Activated CD4-positive, alpha-beta T cell treated with anti-CD3 and anti-CD28 coated beads, Interleukin-2, amount 50 U/mL, for 24 hours (primary cell): ENCODE results near the gene DHX29.

Experiments
- DNase-seq, 2 donors: peaks; one replicate each; pipeline ENCODE4 v3.0.0-alpha.2; 2020; ENCODE audit warnings: low read depth in 1 of 2, low spot score in 1 of 2

Gene DHX29

DNA sequence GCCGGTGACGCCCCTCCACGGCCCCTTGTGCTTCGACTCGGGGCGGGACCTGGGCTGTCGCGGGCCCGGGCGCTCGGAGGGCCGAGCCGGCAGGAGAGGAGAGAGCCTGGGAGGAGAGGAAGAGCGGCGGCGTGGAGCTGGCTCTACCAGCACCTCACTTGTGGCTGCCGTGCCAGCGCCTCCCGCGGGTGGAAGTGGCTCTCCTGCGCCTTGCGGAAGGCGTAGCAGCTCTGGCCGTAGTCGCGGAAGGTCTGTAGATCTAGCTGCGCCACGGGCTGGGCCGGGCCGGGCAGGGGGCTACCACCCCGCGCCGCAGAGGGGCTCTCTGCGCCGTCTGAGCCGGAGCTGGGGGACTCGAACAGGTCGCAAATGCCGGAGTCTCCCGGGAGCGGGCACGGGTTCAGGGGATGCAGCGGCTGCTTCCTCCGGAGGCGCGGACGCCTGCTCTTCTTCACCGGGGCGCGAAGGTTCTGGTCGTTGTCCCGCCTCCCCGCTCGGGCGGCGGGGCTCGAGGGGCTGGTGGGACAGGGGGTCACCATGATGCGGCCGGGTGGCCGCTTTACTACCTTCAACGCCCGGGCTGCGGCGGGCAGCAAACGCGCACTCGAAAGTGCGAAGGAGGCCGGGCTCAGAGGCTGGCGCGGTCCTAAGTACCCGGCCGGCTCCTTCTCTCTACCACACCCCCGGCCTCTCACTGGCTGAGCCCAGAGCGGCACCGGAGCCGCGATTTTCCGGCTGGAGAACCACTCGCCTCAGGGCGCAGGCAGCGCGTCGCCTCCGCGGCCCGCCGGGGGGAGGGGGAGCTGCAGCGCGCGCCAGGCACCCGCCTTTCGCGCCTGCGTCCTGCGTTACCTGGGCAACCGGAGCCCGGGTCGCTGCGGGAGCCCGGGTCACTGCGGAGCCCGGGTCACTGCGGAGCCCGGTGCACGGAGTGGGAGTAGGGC is 74.2 kb downstream of the DHX29 start, which contains the start of gene CCNO:
Gene CCNO (minus strand): TSS at position 624 of the 944 bp plus-strand sequence. CDS start 85 bp downstream, at position 539.
- DNase-seq = peak in 1 of 2 donors; percentile 52

DNA sequence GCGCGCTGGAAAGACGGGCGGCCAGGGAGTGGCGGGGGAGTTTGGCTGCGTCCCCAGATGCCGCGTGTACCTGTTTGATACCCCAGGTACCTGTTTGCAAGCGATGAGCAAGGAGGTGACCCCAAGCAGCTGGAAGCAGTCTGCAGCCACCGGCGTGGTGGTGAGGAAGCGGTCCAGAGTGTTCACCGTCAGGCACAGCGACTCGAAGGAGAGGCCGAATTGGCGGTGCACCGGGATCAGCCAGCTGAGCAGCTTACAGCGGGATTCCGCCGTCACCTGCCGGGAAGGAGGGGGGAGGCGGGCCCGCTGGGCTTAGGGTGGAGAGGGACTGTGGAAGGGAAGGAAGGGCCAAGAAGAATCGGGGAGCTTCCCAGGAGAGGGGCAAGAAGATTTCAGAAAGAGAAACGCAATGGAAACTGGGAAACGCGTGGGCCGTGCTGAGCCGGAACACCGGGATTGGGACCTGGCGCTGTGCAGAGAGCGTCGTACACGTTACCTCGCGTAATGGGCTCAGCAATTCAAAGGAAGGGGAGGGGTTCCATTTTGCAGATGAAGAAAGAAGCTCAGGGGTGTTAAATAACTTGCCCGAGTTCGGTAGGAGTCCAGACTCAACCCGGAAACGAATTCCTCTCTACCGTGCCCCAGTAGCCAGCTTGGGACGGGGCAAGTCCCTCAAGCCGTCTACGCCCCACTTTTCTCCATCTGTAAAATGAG is 75.1 kb downstream of the DHX29 start:
- no peak for DNase-seq

DNA sequence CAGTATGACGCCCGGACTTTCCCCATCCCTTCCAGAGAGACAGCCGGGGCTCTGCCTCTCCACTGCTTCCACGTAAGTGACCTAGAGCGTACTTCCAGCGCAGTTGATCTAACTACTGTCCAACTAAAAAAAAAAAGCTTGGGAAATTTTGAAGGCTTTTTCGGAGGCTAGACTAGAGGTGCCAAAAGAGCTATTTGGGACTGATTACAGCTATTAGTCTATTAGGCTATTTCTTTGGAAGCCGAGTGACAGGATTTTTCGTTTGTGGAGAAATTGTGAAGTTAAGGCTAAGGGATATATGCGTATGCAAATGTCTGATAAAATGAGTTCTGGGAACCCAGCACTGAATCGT is 75.6 kb downstream of the DHX29 start:
- no peak for DNase-seq

- no peak for DNase-seq
Observed at GRCh38 chr5:55231029-55231918, 76.2 kb downstream of the DHX29 start.

- DNase-seq = no peak
Observed at GRCh38 chr5:55230086-55230629, 77.3 kb downstream of the DHX29 start.

GRCh38 chr5:55227664-55228430 is 79.6 kb downstream of the DHX29 start:
- DNase-seq = no peak

DNA sequence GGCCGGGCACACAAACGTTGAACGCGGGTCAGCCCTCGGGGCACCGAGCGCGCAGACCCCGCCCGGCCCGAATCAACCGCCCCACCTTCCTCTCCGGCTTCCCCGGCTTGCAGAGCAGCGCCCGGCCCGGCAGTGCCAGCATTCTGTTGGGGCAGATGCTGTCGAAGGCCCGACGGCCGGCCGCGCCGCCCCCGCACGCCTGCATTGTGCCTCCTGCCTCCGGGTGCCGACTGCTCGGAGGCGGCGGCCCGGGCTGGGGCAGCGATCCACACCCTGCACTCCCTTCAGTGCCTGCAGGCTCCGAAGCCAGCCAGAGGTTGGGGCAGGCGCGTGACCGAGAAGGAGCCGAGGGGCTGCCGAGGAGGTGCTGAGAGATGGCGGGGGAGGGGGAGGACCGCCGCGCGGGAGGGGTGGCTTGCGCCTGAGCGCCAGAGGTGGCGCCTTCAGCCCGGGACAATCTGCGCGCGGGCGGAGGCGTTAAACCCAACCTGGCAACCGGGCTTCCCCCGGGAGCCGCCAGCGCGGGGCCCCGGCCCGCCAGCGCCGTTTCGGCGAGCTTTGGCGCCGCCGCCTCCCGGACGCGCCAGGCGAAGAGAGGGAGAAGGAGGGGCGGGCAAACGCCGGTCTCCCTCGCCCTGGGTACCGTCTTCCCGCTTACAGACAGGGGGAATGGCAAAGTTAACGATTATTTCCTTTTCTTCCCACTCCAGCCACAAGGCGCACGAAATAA is 80.4 kb downstream of the DHX29 start, which contains the start of gene MCIDAS:
Gene MCIDAS (minus strand): TSS at position 382 of the 730 bp plus-strand sequence. CDS start 177 bp downstream, at position 205.
- peak in 1 of 2 donors; percentile 49 for DNase-seq

DNA sequence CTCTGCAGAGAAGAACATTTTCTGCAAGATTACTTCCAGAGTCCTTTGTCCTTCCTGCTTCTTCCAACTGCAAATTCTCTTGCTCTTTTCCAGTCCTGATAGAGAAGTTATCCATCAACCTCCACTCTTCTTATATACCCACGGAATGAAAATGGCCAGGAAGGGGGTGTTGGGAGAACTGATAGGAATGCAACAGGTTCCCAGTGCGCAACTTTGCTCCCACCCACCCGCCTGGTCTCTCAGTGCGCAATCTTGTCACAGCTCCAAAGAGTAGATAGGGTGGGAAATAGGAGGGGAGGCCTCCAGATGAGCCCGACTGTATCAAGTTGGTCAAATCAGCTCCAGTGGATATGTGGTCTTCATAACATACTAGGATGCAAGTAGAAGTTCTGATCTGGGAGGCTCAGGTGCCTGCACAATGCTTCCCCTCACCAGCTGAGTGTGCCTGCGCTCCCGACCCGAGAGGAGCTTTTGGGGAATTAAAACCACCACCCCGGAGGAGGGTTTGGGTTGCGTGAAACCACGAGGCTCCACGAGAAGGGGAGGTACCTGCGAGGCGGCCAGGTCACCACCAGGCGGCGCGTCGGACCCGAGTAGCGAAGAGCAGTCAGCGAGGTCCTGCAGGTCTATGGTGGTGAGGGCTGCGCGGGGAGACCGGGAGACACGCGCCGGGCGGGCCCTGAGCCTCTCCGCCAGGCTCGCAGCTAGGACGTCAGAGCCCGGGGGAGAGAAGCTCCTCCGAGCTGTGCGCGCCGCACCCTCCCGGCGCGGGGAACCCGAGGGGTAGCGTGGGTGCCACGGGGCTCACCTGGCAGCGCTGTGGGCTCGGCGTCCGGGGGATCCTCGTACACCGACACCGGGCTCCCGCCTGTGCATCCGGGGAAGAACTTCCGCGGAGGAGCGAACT is 81.2 kb downstream of the DHX29 start:
- DNase-seq = peak in 1 of 2 donors; percentile 40

DNA sequence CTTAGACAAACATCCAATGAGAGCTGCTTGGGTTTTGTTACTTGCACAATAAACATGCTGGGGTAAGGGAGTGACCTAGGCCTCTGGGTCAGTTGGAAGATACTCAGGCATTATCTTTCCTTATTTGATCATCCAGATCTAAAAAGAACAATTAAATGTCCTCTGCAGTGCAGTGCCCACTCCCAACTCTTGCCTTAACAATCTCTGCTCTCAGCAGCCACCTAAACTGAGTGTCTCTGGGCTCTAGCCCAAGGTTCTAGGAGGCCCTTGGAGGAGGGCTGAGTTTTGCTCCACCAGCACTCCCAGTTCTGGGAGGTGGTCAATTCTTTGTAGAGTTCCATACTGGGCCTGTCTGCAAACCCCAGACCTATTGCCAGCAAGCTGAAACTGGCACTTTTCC is 82.1 kb downstream of the DHX29 start:
- no peak for DNase-seq

GRCh38 chr5:55223812-55224240 is 83.7 kb downstream of the DHX29 start:
- DNase-seq = no peak

DNA sequence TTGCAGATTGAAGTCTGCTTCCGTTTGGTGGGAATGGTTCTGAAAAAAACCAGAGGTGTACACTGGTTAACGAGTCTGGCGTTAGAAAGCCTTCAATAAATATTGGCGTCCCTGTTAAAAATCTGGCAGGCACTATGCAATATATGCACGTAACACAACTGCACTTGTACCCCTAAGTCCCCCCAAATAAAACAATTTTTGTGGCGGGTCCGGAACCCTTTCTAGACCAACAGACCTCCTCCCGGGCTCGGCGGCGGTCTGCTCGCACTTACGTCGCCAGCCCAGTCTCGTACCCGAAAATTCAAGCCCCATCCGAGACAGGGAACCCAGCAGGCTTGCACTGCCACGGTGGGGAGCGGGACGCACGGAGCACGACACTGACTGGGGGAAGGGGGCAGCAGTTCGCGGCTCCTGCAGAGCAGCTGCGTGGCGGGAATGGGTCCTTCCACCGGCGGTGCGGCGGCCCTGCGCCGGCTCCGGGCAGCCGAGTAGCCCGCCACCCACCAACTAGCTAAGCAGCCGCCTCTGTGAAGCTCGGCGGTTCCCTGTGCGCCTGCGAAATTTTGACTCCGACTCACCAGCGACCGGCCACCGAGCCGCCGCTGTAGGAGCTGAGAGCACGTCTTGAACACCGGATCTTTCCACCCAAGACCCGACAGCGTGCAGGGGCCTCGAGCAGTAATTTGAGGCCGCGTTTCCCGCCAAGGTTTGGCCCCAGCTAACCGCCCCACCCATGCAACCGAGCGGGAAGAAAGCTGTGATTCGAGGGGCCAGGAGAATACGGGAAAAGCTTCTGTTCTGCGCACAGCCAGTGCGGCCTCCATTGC is 84.3 kb downstream of the DHX29 start:
- no peak for DNase-seq

GRCh38 chr5:55222092-55222984 is 85.2 kb downstream of the DHX29 start:
- DNase-seq = no peak

GRCh38 chr5:55220433-55221185 is 86.9 kb downstream of the DHX29 start:
- no peak for DNase-seq

- no peak for DNase-seq
Observed at GRCh38 chr5:55219770-55220169, 87.7 kb downstream of the DHX29 start.

DNA sequence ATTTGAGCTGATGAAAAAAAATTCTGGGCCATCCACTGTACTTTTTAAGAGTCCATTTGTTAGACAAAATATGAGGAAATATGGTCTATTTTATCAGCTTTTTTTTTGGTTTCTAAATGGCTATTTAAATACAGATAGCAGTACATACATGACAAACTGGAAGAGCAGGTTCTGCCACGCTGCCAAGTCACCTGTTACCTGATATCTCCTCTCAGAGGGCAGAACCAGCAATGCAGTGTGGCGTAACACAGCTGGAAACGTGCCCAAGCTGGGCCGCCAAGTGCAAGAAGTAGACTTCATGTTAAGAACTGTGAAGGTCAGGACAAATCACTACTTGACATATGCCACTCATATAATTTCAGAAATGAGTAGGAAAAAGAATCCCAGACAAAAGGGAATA is 88.5 kb downstream of the DHX29 start:
- DNase-seq = no peak
